ENCODE results near the gene DSCAML1. TPM values are rescaled to one million over a fixed set of nuclear protein-coding genes. Genes with fewer than 3 reads are reported as not detected.

The DSCAML1 gene
- total RNA-seq, 4 donors from 2014 or later: 2.9 to 5.8 (median 3.3) TPM

GRCh38 chr11:117792241-117792640 lies 4.8 kb downstream of the DSCAML1 start:
- intact Hi-C loops (cut with DNase I; ENCODE audit: low total_unique reads): no loop called here

GRCh38 chr11:117790279-117790678 lies 6.7 kb downstream of the DSCAML1 start:
- Histone ChIP-seq H3K36me3 (no peaks in the 10 kb centered on the region), H3K27me3 (peaks cover 21% of the 10 kb centered on the region), H3K4me1 (no peaks in the 10 kb centered on the region), H3K27ac (no peak overlapping the region), H3K9me3 (no peaks in the 10 kb centered on the region), H3K4me3 (no peak overlapping the region)
- DNase-seq: no peak
- WGBS, 2 donors (ENCODE audit: low coverage in 1 of 2): 59% methylated on average over 3 of the region's 3 CpGs; no CpG with 5 or more reads in 1 of the 2 donors
- in situ Hi-C loops (cut with MboI; ENCODE audit: low pct_ligation_motif_present in 1 of 4, low pct_unique_long_range_greater_than_20kb in 1 of 4, low sequenced_read_pairs in 3 of 4): loop anchor here in 1 of 4 donors (25.0 kb wide), 1 partner anchor 353 kb away; no protein-coding TSS in a partner anchor
- intact Hi-C loops (cut with DNase I; ENCODE audit: low total_unique reads): no loop called here
- no peak for TF ChIP-seq POLR2A (IDR thresholded peaks at IDR 0.05)
- no peak for TF ChIP-seq POLR2AphosphoS5 (IDR thresholded peaks at IDR 0.05)
- no peak for TF ChIP-seq CTCF (IDR thresholded peaks at IDR 0.05)
- TF ChIP-seq EP300 (IDR thresholded peaks at IDR 0.05; ENCODE audit: low read depth): no peak

More at GRCh38 chr11:117792241-117792640, 4.8 kb downstream of the DSCAML1 start:
- in situ Hi-C loops (cut with MboI; ENCODE audit: low pct_ligation_motif_present in 1 of 4, low pct_unique_long_range_greater_than_20kb in 1 of 4, low sequenced_read_pairs in 3 of 4): loop anchor here in 1 of 4 donors (25.0 kb wide), 1 partner anchor 355 kb away; no protein-coding TSS in a partner anchor
- Histone ChIP-seq H3K27ac (no peak overlapping the region), H3K27me3 (peaks cover 41% of the 10 kb centered on the region), H3K9me3 (no peaks in the 10 kb centered on the region), H3K36me3 (no peaks in the 10 kb centered on the region), H3K4me3 (no peak overlapping the region), H3K4me1 (peaks cover 9 to 19% (median 15%) of the 10 kb centered on the region in 4 donors)
- no peak for DNase-seq
- TF ChIP-seq POLR2A (IDR thresholded peaks at IDR 0.05) (no peak), EP300 (IDR thresholded peaks at IDR 0.05; ENCODE audit: low read depth) (no peak), CTCF (IDR thresholded peaks at IDR 0.05) (no peak), POLR2AphosphoS5 (IDR thresholded peaks at IDR 0.05) (no peak)
- WGBS, 2 donors (ENCODE audit: low coverage in 1 of 2): 78% methylated on average over 5 of the region's 5 CpGs; no CpG with 5 or more reads in 1 of the 2 donors

GRCh38 chr11:117789241-117789640 lies 7.8 kb downstream of the DSCAML1 start:
- peaks cover 11% of the 10 kb centered on the region for H3K27me3 ChIP-seq
- H3K9me3 ChIP-seq: no peaks in the 10 kb centered on the region
- H3K4me3 ChIP-seq: no peak overlapping the region
- intact Hi-C loops (cut with DNase I; ENCODE audit: low total_unique reads): no loop called here
- no peaks in the 10 kb centered on the region for H3K36me3 ChIP-seq
- in situ Hi-C loops (cut with MboI; ENCODE audit: low pct_ligation_motif_present in 1 of 4, low pct_unique_long_range_greater_than_20kb in 1 of 4, low sequenced_read_pairs in 3 of 4): loop anchor here in 1 of 4 donors (25.0 kb wide), 1 partner anchor 352 kb away; no protein-coding TSS in a partner anchor
- no peak overlapping the region for H3K27ac ChIP-seq
- no peak for DNase-seq
- H3K4me1 ChIP-seq: no peaks in the 10 kb centered on the region
- no peak for TF ChIP-seq POLR2A (IDR thresholded peaks at IDR 0.05)
- 75% methylated on average over 4 of the region's 4 CpGs; no CpG with 5 or more reads in 1 of the 2 donors for WGBS, 2 donors (ENCODE audit: low coverage in 1 of 2)

GRCh38 chr11:117786135-117786870 lies 10.7 kb downstream of the DSCAML1 start:
- Histone ChIP-seq H3K27me3 (no peaks in the 10 kb centered on the region), H3K4me3 (no peak overlapping the region), H3K36me3 (no peaks in the 10 kb centered on the region), H3K4me1 (no peaks in the 10 kb centered on the region), H3K27ac (no peak overlapping the region), H3K9me3 (no peaks in the 10 kb centered on the region)
- 59 to 67% methylated on average over 6 to 14 of the region's 14 CpGs for WGBS, 2 donors (ENCODE audit: low coverage in 1 of 2)
- no peak for DNase-seq
- TF ChIP-seq POLR2AphosphoS5 (IDR thresholded peaks at IDR 0.05): no peak
- TF ChIP-seq EP300 (IDR thresholded peaks at IDR 0.05; ENCODE audit: low read depth): no peak
- no peak for TF ChIP-seq POLR2A (IDR thresholded peaks at IDR 0.05)
- no peak for TF ChIP-seq CTCF (IDR thresholded peaks at IDR 0.05)
- intact Hi-C loops (cut with DNase I; ENCODE audit: low total_unique reads) (no loop called here), in situ Hi-C loops (cut with MboI; ENCODE audit: low pct_ligation_motif_present in 1 of 4, low pct_unique_long_range_greater_than_20kb in 1 of 4, low sequenced_read_pairs in 3 of 4) (loop anchor here in 1 of 4 donors (25.0 kb wide), 1 partner anchor 349 kb away; no protein-coding TSS in a partner anchor)
